Measurements from ENCODE around the gene TBC1D20. TPM values are rescaled to one million over a fixed set of nuclear protein-coding genes. Genes with fewer than 3 reads are reported as not detected.
A peak's percentile ranks its signal among the peaks of the same experiment; 100 is the strongest.

TBC1D20 gene
- total RNA-seq, 1 donor from 2014 or later = 40.6 TPM

DNA sequence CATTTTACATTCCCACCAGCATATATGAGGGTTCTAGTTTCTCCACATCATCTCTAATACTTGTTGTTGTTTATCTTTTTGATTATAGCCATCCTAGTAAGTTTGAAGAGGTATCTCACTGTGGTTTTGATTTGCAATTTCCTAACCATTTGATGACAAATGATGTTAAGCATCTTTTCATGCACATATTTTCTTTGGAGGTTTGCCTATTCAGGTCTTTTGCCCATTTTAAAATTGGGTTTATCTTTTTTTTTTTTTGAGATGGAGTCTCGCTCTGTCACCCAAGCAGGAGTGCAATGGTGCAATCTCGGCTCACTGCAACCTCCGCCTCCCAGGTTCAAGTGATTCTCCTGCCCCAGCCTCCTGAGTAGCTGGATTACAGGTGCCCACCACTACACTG lies 50.3 kb downstream of the TBC1D20 start:
- Histone ChIP-seq H3K9me3 (ENCODE audit: insufficient read depth, low read depth, low read length) (no peaks in the 10 kb centered on the region), H3K79me2 (ENCODE audit: insufficient read depth, low read length) (peaks cover 55% of the 10 kb centered on the region), H3K36me3 (ENCODE audit: insufficient read depth, low read length) (peaks cover 16% of the 10 kb centered on the region), H4K20me1 (ENCODE audit: insufficient read depth, low read length) (peaks cover 46% of the 10 kb centered on the region), H3K27ac (ENCODE audit: low read depth, low read length) (no peak overlapping the region), H3K4me1 (ENCODE audit: insufficient read depth, low read length) (peaks cover 13% of the 10 kb centered on the region), H2AFZ (ENCODE audit: low read depth, low read length) (no peak overlapping the region), H3K27me3 (ENCODE audit: insufficient read depth, low read length) (no peaks in the 10 kb centered on the region), H3K4me3 (ENCODE audit: insufficient read depth, low read depth, low read length) (no peak overlapping the region), H3K9ac (ENCODE audit: low read length) (no peak overlapping the region), H3K4me2 (ENCODE audit: low read length) (no peak overlapping the region)
- TF ChIP-seq CTCF (IDR thresholded peaks at IDR 0.05; ENCODE audit: insufficient read depth, low read depth, low read length) = no peak
- H3K4me1 Mint-ChIP-seq (ENCODE audit: low read depth, unreplicated experiment) = peaks cover 23% of the 10 kb centered on the region
- H3K9me3 Mint-ChIP-seq (ENCODE audit: unreplicated experiment) = no peaks in the 10 kb centered on the region
- DNase-seq (ENCODE audit: low read depth) (no peak), FAIRE-seq (no peak)
- peaks cover 33% of the 10 kb centered on the region for H3K36me3 Mint-ChIP-seq (ENCODE audit: low read depth, unreplicated experiment)
- H3K4me3 Mint-ChIP-seq (ENCODE audit: unreplicated experiment) = peak overlapping the region; percentile 56
- H3K27ac Mint-ChIP-seq (ENCODE audit: unreplicated experiment) = no peak overlapping the region
- no peaks in the 10 kb centered on the region for H3K27me3 Mint-ChIP-seq (ENCODE audit: low read depth, unreplicated experiment)

- TF ChIP-seq EZH2 (IDR thresholded peaks at IDR 0.05; ENCODE audit: insufficient read depth, low read length) = no peak
- DNase-seq (ENCODE audit: low read depth) (no peak), FAIRE-seq (no peak)
- peak overlapping the region; percentile 91 for H3K4me2 ChIP-seq (ENCODE audit: low read length)
- H4K20me1 ChIP-seq (ENCODE audit: insufficient read depth, low read length) = peaks cover 31% of the 10 kb centered on the region
- peaks cover 25% of the 10 kb centered on the region for H3K36me3 Mint-ChIP-seq (ENCODE audit: low read depth, unreplicated experiment)
- H3K4me1 ChIP-seq (ENCODE audit: insufficient read depth, low read length) = peaks cover 13% of the 10 kb centered on the region
- H2AFZ ChIP-seq (ENCODE audit: low read depth, low read length) = no peak overlapping the region
- peaks cover 22% of the 10 kb centered on the region for H3K4me1 Mint-ChIP-seq (ENCODE audit: low read depth, unreplicated experiment)
- peak overlapping the region; percentile 94 for H3K9ac ChIP-seq (ENCODE audit: low read length)
- H3K27me3 Mint-ChIP-seq (ENCODE audit: low read depth, unreplicated experiment) = no peaks in the 10 kb centered on the region
- no peaks in the 10 kb centered on the region for H3K9me3 Mint-ChIP-seq (ENCODE audit: unreplicated experiment)
- no peaks in the 10 kb centered on the region for H3K27me3 ChIP-seq (ENCODE audit: insufficient read depth, low read length)
- H3K27ac ChIP-seq (ENCODE audit: low read depth, low read length) = no peak overlapping the region
- peak overlapping the region; percentile 97 for H3K4me3 Mint-ChIP-seq (ENCODE audit: unreplicated experiment)
- H3K4me3 ChIP-seq (ENCODE audit: insufficient read depth, low read depth, low read length) = no peak overlapping the region
- peaks cover 16% of the 10 kb centered on the region for H3K36me3 ChIP-seq (ENCODE audit: insufficient read depth, low read length)
- H3K9me3 ChIP-seq (ENCODE audit: insufficient read depth, low read depth, low read length) = no peaks in the 10 kb centered on the region
- no peak overlapping the region for H3K27ac Mint-ChIP-seq (ENCODE audit: unreplicated experiment)
- H3K79me2 ChIP-seq (ENCODE audit: insufficient read depth, low read length) = peaks cover 52% of the 10 kb centered on the region
Observed at GRCh38 chr20:409697-410559, 52.4 kb downstream of the TBC1D20 start.

- Mint-ChIP-seq H3K4me3 (ENCODE audit: unreplicated experiment) (peak overlapping the region; percentile 97), H3K36me3 (ENCODE audit: low read depth, unreplicated experiment) (peaks cover 25% of the 10 kb centered on the region), H3K9me3 (ENCODE audit: unreplicated experiment) (no peaks in the 10 kb centered on the region), H3K27ac (ENCODE audit: unreplicated experiment) (peak overlapping the region; percentile 86), H3K4me1 (ENCODE audit: low read depth, unreplicated experiment) (peaks cover 22% of the 10 kb centered on the region), H3K27me3 (ENCODE audit: low read depth, unreplicated experiment) (no peaks in the 10 kb centered on the region)
- Histone ChIP-seq H3K79me2 (ENCODE audit: insufficient read depth, low read length) (peaks cover 49% of the 10 kb centered on the region), H3K9me3 (ENCODE audit: insufficient read depth, low read depth, low read length) (no peaks in the 10 kb centered on the region), H3K9ac (ENCODE audit: low read length) (peak overlapping the region; percentile 94), H3K4me2 (ENCODE audit: low read length) (peak overlapping the region; percentile 91), H3K27me3 (ENCODE audit: insufficient read depth, low read length) (no peaks in the 10 kb centered on the region), H3K4me1 (ENCODE audit: insufficient read depth, low read length) (peaks cover 13% of the 10 kb centered on the region), H3K36me3 (ENCODE audit: insufficient read depth, low read length) (peaks cover 16% of the 10 kb centered on the region), H4K20me1 (ENCODE audit: insufficient read depth, low read length) (peaks cover 27% of the 10 kb centered on the region), H2AFZ (ENCODE audit: low read depth, low read length) (peak overlapping the region; percentile 83), H3K27ac (ENCODE audit: low read depth, low read length) (peak overlapping the region; percentile 72), H3K4me3 (ENCODE audit: insufficient read depth, low read depth, low read length) (peak overlapping the region; percentile 96)
- TF ChIP-seq EZH2 (IDR thresholded peaks at IDR 0.05; ENCODE audit: insufficient read depth, low read length) = no peak
- no peak for FAIRE-seq
- DNase-seq (ENCODE audit: low read depth) = no peak
Observed at GRCh38 chr20:408843-409696, 53.3 kb downstream of the TBC1D20 start.

Data from astrocyte (in vitro differentiated cells and primary cell).